ENCODE measurements around the gene TRAT1.
"Not testable (repeated sequence)": the region's sequence is repeated elsewhere in the genome, so short reads cannot be mapped to it uniquely, and the experiment has no call there.

Gene TRAT1, protein sequence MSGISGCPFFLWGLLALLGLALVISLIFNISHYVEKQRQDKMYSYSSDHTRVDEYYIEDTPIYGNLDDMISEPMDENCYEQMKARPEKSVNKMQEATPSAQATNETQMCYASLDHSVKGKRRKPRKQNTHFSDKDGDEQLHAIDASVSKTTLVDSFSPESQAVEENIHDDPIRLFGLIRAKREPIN

DNA sequence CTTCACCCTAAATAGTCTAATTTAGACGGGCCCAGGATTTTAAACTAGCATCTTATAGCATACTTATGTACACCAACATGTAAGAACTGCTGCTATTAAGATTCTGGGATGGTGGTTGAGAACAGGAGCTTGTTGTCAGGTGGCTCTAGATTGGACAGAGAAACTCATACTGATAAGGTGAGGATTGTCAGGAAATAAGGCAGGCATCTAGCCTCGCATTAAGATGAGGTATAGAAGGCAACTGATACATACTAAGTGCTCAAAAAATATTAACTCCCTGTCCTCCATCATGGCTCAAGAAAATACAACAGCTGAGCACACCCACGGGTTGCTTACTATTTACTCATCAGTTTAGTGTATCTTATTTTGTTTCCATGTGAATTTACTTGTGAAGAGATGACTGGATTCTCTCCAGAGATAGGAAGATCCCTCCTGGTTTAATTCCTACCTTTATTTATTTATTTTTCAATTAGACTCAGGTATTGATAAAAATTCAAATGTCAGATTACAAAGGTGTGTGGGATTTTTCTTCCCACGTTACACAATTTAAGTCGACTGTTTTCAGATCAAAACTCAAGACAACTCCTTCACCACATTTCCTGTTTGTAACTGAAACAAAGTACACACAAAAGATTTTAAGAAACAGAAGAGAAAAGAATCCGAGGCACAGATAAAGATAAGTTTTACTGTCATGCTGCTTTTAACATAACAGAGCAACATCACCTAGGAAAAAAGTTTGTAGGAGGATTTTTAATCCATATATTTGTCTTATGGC, at the start of gene TRAT1:
TSS of gene TRAT1 (plus strand) at position 664 of the 775 bp plus-strand sequence. CDS start 142 bp downstream, outside the sequence.
- DNase-seq: peak; percentile 59

DNA sequence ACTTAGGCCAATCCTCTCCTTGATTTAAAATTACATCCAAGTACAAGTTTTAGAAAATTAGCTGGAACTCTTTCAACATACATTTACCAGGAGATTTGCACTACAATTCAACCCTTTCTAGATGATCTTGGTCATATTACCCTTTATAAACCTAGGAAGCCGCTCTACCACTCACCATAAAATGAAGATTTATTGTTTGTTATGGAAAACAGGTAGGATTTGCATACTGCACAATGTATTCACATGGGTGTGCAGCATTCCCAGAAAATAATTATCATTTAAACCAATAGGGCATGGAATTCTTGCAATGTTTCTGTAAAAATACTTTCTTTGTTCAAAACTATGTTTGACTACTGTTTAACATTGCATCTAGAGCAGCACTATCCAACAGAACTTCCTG, 46.9 kb upstream of the TRAT1 start:
- no peak for DNase-seq

DNA sequence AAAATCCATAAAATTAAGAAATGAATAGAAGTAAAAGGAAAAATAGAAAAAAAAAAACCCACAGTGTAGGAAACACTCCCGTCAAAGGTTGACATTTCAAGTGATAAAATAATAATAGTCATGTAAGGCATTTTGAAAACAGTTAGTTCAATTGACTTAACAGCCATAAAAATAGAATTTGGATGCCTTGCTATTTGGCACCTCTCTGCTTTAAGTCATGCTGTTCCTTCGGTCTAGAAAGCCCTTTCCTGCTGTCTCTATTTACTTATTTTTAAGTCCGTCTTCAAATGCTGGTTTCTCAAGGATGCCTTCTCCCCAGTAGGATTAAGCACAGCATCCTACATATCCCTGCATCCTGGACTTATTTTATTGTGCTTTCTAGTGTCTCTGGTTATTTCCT, 43.1 kb upstream of the TRAT1 start:
- no peak for DNase-seq

DNA sequence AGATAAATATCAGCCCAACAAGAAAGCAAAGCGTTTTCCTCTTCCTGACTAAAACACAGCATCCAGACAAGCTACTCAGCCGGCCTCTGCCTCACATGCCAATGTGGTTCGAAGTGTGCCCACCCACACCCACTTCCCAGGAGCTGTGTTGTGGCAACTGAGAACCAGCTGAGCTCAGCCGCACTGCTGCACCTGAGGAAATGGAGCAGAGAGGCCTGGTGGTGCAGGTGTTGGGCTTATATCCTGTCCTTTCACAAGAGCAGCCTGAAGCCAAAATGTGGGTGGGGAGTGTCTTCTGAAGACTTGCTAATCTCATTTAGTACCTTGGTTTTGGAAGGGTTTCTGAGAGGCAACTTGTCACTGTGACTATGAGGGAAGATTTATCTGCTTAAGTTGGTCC, 42.4 kb upstream of the TRAT1 start:
- DNase-seq: peak; percentile 33

DNA sequence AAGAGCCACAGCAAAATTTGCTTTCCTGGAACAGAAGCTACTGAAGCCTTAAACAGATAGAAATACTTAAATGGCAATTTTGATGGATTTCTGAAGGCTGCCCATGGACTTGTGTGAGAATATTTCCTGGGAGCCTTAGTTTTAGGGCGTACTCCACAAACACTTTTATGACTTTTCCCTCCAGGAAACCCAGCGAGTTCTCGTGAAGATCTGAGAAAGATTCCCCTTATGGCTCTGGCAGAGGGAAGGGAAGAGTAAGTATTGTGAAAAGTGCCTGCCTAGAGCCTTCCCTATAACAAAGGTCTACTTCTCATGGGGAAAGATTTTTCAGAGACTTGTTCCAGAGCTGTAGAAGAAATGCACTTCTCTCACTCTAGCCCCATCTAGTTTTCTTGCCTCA, 31.1 kb upstream of the TRAT1 start:
- no peak for DNase-seq

DNA sequence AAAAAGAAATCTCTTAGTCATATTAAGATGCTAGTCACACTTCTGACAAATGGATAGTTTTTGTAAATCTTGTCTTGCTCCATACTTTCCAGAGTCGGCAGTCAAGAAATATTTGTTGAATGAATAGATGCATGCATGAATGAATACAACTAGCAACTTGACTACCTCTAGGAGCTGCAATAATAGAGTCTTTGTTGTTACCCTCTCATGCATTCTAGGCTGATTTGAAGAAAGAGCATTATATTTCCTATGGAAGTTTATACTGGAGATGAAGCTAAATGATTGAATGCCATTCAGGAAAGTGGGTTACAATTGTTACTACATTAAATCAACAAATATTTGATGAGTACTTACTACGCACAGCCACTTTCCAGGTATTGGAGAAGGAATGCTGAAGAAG, 18.1 kb upstream of the TRAT1 start:
- no peak for DNase-seq

DNA sequence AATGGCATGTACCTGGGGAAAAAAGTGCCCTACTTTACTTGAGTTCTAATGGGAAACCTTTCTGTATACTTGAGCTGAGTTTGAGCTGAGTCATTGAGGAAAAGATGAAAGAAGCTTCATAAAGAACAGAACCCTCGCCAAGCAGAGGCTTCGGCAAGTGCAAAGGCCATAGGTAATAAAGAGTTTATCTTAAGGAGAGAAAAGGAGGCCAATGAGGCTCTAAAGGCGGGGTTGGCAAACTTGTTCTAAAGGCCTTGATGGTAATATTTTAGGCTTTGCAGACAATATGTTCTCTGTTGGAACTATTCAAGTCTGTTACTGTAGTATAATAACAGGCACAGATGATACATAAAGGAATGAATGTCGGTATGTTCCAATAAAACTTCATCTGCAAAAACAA, 17.6 kb upstream of the TRAT1 start:
- no peak for DNase-seq

DNA sequence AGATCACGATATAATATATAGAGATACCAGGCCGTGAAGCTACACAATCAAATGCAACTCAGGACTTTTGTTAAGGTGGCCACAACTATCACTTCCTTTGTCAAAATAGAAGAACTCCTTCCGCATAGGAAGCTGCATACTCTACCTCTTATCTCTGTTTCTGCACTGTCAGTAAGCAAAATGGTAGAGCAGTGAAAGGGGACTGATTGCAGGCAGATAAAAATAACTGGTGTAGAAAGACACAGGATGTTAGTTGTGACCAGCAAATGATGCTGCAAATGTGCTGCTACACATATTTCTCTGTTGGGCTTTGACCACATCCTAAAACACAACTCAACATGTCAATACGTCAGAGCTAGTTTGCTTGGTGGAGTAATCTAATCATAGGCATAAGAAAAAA, 16.3 kb upstream of the TRAT1 start:
- peak; percentile 67 for DNase-seq

DNA sequence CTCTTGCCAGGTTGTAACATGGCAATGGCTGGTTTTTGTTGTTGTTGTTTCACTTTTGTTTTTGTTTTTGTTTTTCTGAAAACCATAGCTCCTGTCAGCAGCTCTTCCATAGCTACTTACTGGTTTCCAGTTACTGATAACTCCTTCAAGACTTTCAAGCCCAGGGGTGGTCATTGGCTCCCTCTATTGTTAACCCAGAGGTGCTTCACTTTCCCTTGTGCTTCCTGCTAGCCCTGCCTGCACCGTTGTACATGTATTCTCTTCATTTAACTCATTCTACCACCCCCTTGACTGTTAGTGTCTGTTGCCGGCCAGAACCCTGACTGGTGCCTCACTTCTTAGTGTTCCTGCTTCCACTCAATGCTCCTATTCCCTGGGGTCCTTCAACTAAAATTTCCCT, 4.2 kb upstream of the TRAT1 start:
- DNase-seq: peak; percentile 84

DNA sequence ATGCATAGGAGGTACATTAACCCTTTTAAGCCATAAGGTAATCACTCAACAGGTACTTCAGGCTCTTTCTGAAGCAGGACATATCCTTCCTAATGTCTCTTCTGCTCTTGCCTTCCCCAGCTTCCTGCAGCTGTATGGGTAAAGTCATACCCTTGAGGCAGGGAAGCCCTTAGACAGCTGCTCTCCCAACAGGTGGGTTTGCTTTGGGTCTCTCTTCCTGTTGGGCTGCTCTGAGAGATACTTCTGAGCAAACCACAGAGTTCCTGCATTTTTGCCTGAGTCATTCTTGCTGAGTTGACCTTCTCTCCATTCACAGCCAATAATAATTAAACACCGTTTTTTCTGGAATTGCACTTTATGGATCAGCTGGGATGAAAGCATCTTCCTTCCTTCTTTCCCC, 2.0 kb upstream of the TRAT1 start:
- DNase-seq: no peak

DNA sequence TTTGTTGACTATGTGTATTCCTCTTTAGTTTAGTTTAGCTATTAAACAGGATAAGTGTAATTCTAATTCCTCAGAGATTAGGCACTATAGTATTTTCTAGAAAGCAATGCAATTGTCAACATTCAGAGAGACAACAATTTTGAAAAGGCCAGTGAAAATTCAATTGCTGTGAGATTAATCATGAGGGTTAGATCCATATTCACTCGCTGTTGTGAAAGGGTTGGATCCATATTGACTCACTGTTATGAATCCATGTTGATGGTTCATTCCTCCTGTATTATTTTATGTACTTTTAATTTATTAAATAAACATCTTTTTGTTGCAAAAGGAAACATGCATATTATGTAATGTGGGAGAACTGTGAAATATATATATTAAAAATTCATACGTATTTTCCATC, 641 bp downstream of the TRAT1 start:
- DNase-seq: no peak

DNA sequence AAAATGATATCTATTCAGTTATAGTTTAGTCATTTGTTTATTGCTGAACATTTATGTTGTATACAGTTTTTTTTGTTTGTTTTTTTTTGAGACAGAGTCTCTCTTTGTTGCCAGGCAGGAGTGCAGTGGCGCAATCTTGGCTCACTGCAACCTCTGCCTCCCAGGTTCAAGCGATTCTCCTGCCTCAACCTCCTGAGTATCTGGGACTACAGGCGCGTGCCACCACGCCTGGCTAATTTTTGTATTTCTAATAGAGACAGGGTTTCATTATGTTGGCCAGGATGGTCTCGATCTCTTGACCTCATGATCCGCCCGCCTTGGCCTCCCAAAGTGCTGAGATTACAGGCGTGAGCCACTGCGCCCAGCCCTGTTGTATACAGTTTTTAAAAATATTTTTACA, 1.2 kb downstream of the TRAT1 start:
- not testable (repeated sequence) for DNase-seq

DNA sequence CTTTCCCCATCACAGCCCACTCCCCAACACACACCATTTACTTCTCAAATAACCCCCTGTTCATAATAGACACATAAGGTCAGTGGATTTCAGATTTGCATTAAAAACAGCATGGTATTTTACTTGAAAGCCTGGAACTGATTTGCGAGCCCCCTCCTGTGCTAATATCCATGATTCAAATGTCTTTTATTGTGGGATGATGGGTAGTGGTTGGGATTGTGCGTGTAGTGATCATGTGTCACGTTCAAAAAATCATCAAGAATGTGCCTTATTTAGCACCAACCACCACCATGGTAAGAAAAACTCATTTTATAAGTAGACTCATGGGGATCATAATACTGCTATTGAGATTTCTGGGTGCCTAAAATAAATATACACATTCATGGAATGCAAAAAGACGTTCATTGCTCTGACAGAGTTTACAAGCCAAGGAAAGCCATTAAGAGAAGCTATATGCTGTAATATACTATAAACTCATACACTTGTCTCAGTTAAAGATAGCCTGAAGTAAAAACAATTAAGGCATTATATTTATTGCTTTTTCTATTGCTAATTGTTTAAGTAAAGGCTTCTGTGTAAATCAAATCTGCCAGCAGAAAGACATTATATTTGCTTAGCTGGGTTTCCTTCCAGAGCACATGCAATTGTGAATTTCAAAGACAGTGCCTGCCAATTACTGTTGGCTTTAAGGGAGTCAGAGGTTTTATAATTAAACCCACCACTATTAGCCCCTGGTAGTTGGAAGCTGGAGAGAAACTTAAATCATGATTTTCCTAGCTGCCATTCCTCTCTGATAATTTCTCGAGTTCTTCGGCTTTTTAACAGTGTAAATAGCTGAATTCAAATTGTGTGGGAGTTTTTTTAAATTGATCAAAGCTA, 4.0 kb downstream of the TRAT1 start:
- DNase-seq: no peak

DNA sequence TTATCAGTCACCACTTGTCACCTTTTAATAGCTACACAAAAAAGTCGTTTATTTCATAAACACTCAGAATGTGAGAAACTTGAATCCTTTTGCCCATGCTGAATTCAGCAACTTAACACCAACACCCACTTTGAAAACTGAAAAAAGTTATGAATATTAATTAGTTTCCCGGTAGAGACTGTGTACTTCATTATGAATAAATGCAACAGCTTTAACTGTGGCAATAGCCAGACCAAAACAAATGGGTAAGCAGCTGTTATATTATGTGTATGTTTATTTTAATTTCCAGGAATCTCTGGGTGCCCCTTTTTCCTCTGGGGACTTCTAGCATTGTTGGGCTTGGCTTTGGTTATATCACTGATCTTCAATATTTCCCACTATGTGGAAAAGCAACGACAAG, 7.8 kb downstream of the TRAT1 start:
- no peak for DNase-seq

DNA sequence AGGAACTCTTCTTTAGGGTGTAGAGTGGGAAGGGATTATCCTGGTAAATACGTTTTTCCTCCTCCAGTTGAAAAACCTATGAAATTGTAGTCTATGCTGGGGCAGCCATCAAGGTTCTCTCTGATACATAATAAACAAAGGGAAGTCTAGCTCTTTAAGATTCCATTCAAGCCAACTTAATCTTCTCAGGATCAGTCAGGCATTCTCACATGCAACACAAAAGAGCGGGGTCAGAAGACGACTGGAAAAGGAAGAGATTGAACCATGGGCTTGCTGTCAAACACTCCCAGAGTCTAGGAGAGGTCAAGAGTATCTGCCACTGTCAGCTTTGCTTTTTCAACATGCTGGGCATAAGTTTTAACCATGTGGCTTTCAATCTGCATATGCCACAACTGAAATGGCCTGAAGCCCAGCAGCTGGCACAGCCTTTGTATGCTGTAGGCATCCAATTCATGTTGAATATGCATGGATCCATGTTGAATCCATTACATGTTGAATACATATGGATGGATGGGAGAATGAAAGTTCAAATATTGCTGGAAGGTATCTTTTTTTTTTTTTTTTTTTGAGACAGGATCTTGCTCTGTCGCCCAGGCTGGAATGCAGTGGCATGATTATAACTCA, 8.5 kb downstream of the TRAT1 start:
- no peak for DNase-seq

DNA sequence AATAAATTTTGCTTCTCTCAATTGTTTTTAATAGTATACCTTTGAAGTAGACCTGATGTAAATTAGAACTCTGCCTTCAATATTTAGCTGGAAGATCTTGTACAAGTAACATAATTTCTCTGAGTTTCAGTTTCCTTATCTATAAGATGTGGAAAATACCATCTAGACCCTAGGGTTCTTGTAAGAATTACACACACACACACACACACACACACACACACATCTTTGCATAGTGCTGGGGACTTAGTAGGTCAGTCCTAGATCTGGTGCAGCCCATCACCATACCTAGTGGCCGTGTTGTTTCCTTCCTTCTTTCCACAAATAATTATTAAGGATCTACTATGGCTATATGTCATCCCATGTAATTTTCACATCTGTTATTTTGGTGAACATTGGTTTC, 11.0 kb downstream of the TRAT1 start:
- DNase-seq: no peak

DNA sequence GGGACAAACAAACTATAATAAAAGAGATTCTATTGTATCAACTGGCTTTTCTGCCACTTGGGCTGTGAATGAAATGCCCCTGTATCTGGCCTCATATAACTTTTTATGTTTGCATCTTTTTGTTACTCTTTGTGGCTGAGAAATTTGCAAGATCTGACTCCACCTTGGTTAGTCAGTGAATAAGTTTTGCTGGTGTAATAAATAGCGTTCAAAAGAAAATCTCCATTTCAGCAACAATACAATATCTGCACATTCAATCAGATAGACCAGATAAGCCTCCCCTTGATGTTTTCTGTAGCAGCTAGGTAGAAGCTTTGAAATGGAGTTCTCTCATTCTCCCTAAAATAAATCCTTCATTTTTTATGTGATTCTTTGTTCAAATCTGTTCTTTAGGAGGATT, 12.0 kb downstream of the TRAT1 start:
- peak; percentile 73 for DNase-seq

DNA sequence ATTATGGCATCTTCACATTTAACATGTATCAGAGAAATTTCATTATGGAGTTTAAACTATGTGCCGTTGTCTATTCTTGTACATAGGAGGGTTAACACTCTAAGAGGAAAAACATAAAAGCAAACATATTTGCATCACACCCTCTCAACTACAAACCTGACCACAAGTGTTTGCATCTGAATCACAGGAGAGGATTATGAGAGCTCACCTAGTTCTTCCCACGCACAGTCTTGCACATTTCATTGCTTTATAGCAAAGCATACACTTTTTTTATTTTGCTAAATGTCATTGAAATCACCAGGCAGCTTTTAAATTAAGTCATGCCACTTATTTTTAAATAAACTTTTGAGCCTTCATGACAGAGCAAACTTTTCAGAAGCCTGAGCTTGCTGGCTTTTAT, 12.5 kb downstream of the TRAT1 start:
- peak; percentile 90 for DNase-seq

DNA sequence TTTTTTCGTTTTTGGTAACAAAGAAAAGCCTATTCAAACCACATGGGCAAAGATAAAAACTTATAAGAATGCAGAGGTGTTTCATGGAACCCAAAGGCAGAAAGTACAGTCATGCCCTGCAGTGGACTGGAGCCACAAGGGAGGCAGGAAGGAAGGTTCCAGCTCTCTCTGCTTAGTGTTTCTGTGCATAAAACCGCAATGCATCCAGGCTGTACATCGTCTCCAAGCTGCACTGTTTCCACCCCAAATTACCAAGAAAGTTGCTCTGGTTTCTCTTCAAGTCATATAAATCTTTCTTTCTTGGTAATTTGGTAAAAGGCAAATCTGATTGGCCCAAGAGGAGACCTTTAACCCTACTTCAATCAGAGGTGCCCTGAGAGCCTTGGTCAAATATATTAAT, 15.8 kb downstream of the TRAT1 start:
- peak; percentile 65 for DNase-seq

DNA sequence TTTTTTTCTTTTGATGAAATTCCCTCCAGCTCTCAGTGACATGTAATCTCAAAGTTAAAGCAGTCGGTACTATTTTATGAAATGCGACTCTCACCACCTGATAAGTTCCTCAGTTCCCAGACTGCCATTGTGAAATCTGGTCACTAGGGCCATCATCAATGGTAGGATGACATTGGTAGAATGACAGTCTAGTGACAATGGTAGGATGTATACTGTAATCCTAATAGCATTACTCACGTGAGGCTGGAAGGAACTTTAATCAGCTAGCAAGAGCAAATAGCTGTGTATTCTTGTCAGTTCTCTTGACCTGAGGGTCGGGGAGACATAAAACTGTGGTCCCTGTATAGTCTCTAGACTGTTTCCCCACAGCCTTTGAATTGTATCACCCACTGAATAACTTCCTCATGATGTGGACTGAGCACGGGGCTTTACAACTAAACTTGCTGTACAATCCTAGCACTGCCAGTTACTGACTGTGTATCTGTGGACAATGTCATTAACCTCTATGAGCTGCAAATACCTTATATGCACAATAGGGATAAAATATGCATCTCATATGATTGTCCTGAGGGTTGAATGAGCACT, 23.2 kb downstream of the TRAT1 start:
- DNase-seq: no peak

DNA sequence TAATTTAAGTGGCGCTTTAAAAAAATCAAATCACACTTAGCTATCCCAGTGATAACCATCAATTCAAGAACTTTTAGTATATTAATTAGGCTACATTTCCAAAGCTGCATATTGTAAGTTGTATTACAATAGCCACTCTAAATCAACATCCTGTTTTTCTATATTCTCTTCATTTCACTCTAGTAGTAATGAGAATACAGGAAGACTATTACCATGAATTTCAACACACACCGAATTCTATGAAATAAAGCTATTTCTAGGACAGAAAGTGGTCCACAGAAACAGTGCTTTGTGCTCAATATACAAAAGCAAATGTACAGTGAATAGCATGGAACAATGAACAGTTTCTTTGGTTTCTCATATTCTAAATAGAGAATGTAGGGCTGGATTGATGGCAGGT, 24.6 kb downstream of the TRAT1 start:
- no peak for DNase-seq

DNA sequence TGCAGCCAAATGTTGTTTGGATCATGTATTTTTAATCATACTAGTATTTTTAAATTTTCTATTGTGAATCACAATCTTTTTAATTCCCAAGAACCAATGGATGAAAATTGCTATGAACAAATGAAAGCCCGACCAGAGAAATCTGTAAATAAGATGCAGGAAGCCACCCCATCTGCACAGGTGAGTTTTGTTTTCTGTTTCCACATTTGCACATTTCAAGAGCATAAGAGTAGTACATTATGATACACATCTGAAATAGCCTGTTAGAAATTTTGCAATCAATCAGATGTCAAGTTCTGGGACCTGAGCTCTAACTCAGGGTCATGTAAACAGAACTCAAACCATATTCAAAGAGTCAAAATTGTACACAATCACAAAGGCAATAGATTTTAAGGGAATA, 26.5 kb downstream of the TRAT1 start:
- DNase-seq: no peak

DNA sequence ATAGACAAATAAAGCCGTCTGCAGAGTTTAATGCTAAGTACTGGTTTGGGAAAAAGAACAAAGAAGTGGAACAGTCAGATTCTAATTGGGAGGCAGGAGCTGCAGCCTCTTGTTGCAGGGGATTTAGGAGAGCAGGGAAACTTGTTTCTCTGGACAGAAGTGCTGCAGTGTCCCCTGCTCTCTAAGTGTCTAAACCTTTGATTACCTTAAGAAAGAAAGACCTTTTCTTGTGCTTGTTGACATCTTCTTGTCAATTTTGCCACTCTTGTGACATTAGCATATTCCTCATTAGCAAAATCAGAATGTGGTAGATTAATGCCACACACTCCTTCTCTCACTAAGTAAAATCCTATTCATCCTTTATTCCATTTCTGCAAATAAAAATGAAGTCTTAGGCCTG, 38.8 kb downstream of the TRAT1 start:
- no peak for DNase-seq
